ENCODE data around the gene RNASEL. TPM values are rescaled to one million over a fixed set of nuclear protein-coding genes. Genes with fewer than 3 reads are reported as not detected.

Gene RNASEL
- total RNA-seq, 2 experiments from 2014 or later = 3.5 to 3.7 TPM

- H3K27ac ChIP-seq (ENCODE audit: low read depth in 1 of 2, low read length in 2 of 2) = no peak overlapping the region
- DNase-seq (no peak), ATAC-seq (ENCODE audit: poor library complexity) (no peak)
- intact Hi-C loops (cut with DNase I, micrococcal nuclease) = no loop called here
- H3K27me3 ChIP-seq (ENCODE audit: control insufficient read depth in 1 of 2, insufficient read depth in 2 of 2, low read length in 2 of 2) = no peaks in the 10 kb centered on the region
- peaks cover 31% of the 10 kb centered on the region for H3K4me1 ChIP-seq (ENCODE audit: insufficient read depth, low read length)
- H3K36me3 ChIP-seq (ENCODE audit: insufficient read depth, low read length) = no peaks in the 10 kb centered on the region
- ChIA-PET POLR2A (interaction anchor here (0.6 to 2.4 kb wide), 4 partner anchors 10 to 41 kb away, joined by 3 to 13 read pairs (median 6); no protein-coding TSS in a partner anchor), CTCF (interaction anchor here (0.7 to 3.1 kb wide), 5 partner anchors 12 to 154 kb away, joined by 3 to 11 read pairs (median 7); no protein-coding TSS in a partner anchor)
- no peaks in the 10 kb centered on the region for H3K36me3 Mint-ChIP-seq (ENCODE audit: low read depth)
- peaks cover 56% of the 10 kb centered on the region for H3K4me1 Mint-ChIP-seq (ENCODE audit: low read depth)
- H3K27ac Mint-ChIP-seq = peak overlapping the region; percentile 4
- no peaks in the 10 kb centered on the region for H3K9me3 Mint-ChIP-seq
- no peaks in the 10 kb centered on the region for H3K27me3 Mint-ChIP-seq
- no peak overlapping the region for H3K4me3 ChIP-seq (ENCODE audit: low read length)
- no peak for TF ChIP-seq CTCF (IDR thresholded peaks at IDR 0.05)
- no peak overlapping the region for H3K4me3 Mint-ChIP-seq
- no peaks in the 10 kb centered on the region for H3K9me3 ChIP-seq (ENCODE audit: control insufficient read depth in 1 of 2, insufficient read depth in 1 of 2, low read length in 2 of 2)
Observed at GRCh38 chr1:182629080-182629479, 40.0 kb upstream of the RNASEL start.

- Histone ChIP-seq H3K4me3 (ENCODE audit: low read length) (no peak overlapping the region), H3K4me1 (ENCODE audit: insufficient read depth, low read length) (peaks cover 31% of the 10 kb centered on the region), H3K27me3 (ENCODE audit: control insufficient read depth in 1 of 2, insufficient read depth in 2 of 2, low read length in 2 of 2) (no peaks in the 10 kb centered on the region), H3K27ac (ENCODE audit: low read depth in 1 of 2, low read length in 2 of 2) (no peak overlapping the region), H3K9me3 (ENCODE audit: control insufficient read depth in 1 of 2, insufficient read depth in 1 of 2, low read length in 2 of 2) (no peaks in the 10 kb centered on the region), H3K36me3 (ENCODE audit: insufficient read depth, low read length) (no peaks in the 10 kb centered on the region)
- Mint-ChIP-seq H3K27ac (no peak overlapping the region), H3K36me3 (ENCODE audit: low read depth) (no peaks in the 10 kb centered on the region), H3K9me3 (no peaks in the 10 kb centered on the region), H3K4me1 (ENCODE audit: low read depth) (peaks cover 59% of the 10 kb centered on the region), H3K4me3 (no peak overlapping the region), H3K27me3 (no peaks in the 10 kb centered on the region)
- intact Hi-C loops (cut with DNase I, micrococcal nuclease) = no loop called here
- TF ChIP-seq CTCF (IDR thresholded peaks at IDR 0.05) = no peak
- ATAC-seq (ENCODE audit: poor library complexity) = no peak
- ChIA-PET CTCF (interaction anchor here (2.1 to 3.1 kb wide), 2 partner anchors 12 to 33 kb away, joined by 10 to 11 read pairs; no protein-coding TSS in a partner anchor), POLR2A (interaction anchor here (1.0 to 2.4 kb wide), 3 partner anchors 9 to 26 kb away, joined by 5 to 13 read pairs (median 6); no protein-coding TSS in a partner anchor)
- DNase-seq = no peak
Observed at GRCh38 chr1:182628657-182629056, 39.6 kb upstream of the RNASEL start.

- DNase-seq (no peak), ATAC-seq (ENCODE audit: poor library complexity) (no peak)
- peaks cover 31% of the 10 kb centered on the region for H3K4me1 ChIP-seq (ENCODE audit: insufficient read depth, low read length)
- no peak overlapping the region for H3K27ac ChIP-seq (ENCODE audit: low read depth in 1 of 2, low read length in 2 of 2)
- no peak overlapping the region for H3K4me3 ChIP-seq (ENCODE audit: low read length)
- H3K4me3 Mint-ChIP-seq = no peak overlapping the region
- peaks cover 54% of the 10 kb centered on the region for H3K4me1 Mint-ChIP-seq (ENCODE audit: low read depth)
- H3K9me3 Mint-ChIP-seq = no peaks in the 10 kb centered on the region
- H3K27me3 Mint-ChIP-seq = no peaks in the 10 kb centered on the region
- intact Hi-C loops (cut with DNase I, micrococcal nuclease) = no loop called here
- ChIA-PET CTCF (no interaction called here), POLR2A (interaction anchor here (2.0 kb wide), 1 partner anchor 8 kb away, joined by 6 read pairs; no protein-coding TSS in a partner anchor)
- H3K36me3 Mint-ChIP-seq (ENCODE audit: low read depth) = no peaks in the 10 kb centered on the region
- H3K36me3 ChIP-seq (ENCODE audit: insufficient read depth, low read length) = no peaks in the 10 kb centered on the region
- H3K27ac Mint-ChIP-seq = no peak overlapping the region
- no peaks in the 10 kb centered on the region for H3K9me3 ChIP-seq (ENCODE audit: control insufficient read depth in 1 of 2, insufficient read depth in 1 of 2, low read length in 2 of 2)
- no peak for TF ChIP-seq CTCF (IDR thresholded peaks at IDR 0.05)
- no peaks in the 10 kb centered on the region for H3K27me3 ChIP-seq (ENCODE audit: control insufficient read depth in 1 of 2, insufficient read depth in 2 of 2, low read length in 2 of 2)
Observed at GRCh38 chr1:182627622-182628021, 38.6 kb upstream of the RNASEL start.

All from CD4-positive, alpha-beta T cell (primary cell).